ENCODE data around the gene PCED1B.
A peak's percentile ranks its signal among the peaks of the same experiment; 100 is the strongest.

Gene PCED1B

DNA sequence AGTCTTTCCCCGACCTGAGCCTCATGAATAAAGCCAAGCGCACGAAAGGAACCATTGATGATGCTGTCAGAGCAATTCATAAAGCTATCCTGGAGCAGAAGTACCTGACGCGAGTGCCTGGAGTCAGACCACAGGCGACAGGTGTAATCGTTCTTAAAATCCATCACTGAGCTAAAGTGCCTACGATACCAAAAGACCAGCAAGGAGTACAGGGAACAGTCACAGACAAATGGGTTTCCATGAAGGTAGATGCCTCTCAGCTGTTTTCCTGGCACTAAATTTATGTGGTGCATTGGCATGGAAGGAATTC lies 1.4 kb upstream of the PCED1B start:
- 93 to 94% methylated on average over 8 of the region's 8 CpGs for WGBS, 2 experiments
- no peak overlapping the region for H3K27ac ChIP-seq (ENCODE audit: insufficient read depth, low read depth, low read length, poor library complexity, severe bottlenecking)
- H3K4me1 ChIP-seq (ENCODE audit: control insufficient read depth, insufficient read depth, low read length), result no peaks in the 10 kb centered on the region
- H3K27me3 ChIP-seq (ENCODE audit: control insufficient read depth, insufficient read depth, low read length, poor library complexity, severe bottlenecking), result peaks cover 38% of the 10 kb centered on the region
- H3K4me3 ChIP-seq (ENCODE audit: insufficient read depth, low read depth, low read length), result no peak overlapping the region
- no peaks in the 10 kb centered on the region for H3K36me3 ChIP-seq (ENCODE audit: control insufficient read depth, insufficient read depth, low read length)
- H3K9me3 ChIP-seq (ENCODE audit: control insufficient read depth, low read length), result no peaks in the 10 kb centered on the region

DNA sequence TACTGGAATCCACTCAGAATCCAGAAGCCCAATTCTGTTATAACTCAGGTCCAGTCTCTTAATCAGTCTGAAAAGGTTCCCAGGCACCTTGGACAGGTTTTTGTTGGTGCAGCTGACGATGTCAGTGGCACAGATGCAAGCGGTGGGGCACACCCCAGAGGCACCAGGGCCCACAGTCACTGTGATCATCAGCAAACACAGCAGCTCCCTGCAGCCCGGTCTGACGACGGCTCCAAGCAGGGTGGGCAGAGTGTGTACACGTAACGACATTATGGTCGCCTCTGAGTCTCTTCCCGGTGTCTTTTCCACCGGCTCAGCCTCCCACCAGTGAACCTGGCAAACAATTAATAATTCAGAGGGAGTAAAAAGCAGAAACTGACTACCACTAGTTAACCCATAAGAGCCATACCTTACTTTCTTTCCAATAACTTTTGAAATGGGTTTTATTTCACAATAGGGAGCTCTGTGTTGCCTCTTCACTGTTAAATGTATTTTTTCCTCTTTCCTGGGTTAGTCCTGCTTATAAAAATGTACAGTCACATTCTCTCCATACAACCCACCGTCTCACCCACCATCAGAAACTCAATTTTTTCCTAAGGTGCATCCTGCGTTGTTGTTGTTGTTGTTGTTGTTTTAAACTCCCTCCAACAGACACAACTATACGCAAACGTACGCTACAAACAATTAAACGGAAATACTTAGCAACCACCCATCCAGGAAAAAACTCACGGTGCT lies 521 bp upstream of the PCED1B start:
- Histone ChIP-seq H3K4me1 (ENCODE audit: control insufficient read depth, insufficient read depth, low read length) (peaks cover 8% of the 10 kb centered on the region), H3K27ac (ENCODE audit: insufficient read depth, low read depth, low read length, poor library complexity, severe bottlenecking) (no peak overlapping the region), H3K36me3 (ENCODE audit: control insufficient read depth, insufficient read depth, low read length) (no peaks in the 10 kb centered on the region), H3K9me3 (ENCODE audit: control insufficient read depth, low read length) (no peaks in the 10 kb centered on the region), H3K27me3 (ENCODE audit: control insufficient read depth, insufficient read depth, low read length, poor library complexity, severe bottlenecking) (peaks cover 38% of the 10 kb centered on the region), H3K4me3 (ENCODE audit: insufficient read depth, low read depth, low read length) (peak overlapping the region; percentile 59)
- WGBS, 2 experiments, result 25 to 27% methylated on average over 16 to 17 of the region's 17 CpGs

DNA sequence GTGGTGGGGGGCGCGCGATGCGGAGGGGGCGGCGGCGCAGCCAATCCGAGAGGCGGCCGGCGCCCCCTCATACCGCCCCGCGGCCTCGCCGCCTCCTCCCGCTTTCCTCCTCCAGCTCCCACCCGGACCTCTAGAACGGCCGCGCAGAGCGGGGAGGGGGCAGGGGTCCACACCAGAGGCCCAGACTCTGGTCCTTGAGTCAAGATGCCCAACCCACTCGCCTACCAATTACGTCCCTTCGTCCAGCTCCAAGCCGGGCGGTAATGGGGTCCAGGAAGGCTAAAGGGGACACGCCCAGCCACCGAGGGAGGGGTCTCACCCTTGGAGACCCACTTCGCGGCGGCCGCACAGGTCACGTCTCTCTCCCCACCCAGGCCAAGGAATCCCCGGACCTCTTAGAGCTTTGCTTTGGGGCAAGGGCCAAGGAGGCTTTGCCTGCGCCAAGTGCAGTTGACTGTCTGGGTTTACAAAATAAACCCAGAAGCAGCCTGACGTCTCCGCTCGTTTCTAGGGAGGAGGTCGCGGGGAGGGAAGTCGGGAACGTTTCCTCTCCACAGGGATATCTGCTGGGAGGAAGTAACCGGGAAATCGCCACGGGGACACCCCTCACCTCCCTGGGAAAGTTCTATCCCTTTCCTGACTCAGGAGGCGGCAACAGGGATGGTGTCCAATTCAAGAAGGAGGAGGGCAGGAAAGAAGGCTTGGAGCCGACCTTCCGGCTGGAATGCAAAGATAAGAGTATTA lies 732 bp downstream of the PCED1B start:
- WGBS, 2 experiments, result 1% methylated on average over 49 of the region's 49 CpGs
- peak overlapping the region; percentile 59 for H3K4me3 ChIP-seq (ENCODE audit: insufficient read depth, low read depth, low read length)
- peaks cover 16% of the 10 kb centered on the region for H3K4me1 ChIP-seq (ENCODE audit: control insufficient read depth, insufficient read depth, low read length)
- H3K27me3 ChIP-seq (ENCODE audit: control insufficient read depth, insufficient read depth, low read length, poor library complexity, severe bottlenecking), result peaks cover 38% of the 10 kb centered on the region
- no peak overlapping the region for H3K27ac ChIP-seq (ENCODE audit: insufficient read depth, low read depth, low read length, poor library complexity, severe bottlenecking)
- H3K9me3 ChIP-seq (ENCODE audit: control insufficient read depth, low read length), result no peaks in the 10 kb centered on the region
- H3K36me3 ChIP-seq (ENCODE audit: control insufficient read depth, insufficient read depth, low read length), result no peaks in the 10 kb centered on the region

DNA sequence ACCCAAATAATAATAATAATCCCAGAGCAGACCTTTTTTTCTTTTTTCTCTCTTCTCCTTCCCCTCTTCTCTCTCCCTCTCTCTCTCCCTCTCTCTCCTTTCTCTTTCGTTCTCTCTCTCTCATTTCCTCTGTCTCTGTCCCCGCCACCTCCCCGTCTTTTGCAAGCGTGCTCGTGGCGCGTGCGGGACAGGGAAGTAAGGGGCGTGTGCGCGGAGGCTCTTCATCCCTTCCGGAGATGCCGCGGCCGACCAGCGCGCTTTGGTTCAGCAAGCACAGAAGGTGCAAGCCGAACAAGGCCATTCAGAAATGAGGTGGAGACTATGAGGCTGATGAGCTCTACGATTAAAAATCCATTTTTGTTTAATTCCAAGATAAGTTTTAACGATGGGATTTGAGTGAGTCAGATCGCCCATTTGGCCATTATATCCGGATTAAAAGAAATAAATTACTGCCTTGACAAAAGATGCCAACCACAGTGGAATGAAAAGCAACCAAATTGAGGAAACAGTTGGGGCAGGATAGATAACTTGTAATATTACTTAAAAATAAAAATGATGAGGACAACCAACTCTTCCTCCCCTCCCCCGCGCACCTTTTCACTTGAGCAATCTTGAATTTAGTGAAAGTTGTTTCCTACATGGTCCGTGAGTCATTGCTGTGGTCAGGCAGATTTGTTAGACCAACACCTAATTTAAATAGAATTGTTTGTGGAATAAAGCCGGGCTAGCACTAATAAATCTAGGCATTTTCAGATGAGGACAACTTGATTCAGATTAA lies 1.5 kb downstream of the PCED1B start:
- H3K4me3 ChIP-seq (ENCODE audit: insufficient read depth, low read depth, low read length), result peak overlapping the region; percentile 59
- WGBS, 2 experiments, result 21 to 24% methylated on average over 24 of the region's 26 CpGs
- peaks cover 38% of the 10 kb centered on the region for H3K27me3 ChIP-seq (ENCODE audit: control insufficient read depth, insufficient read depth, low read length, poor library complexity, severe bottlenecking)

DNA sequence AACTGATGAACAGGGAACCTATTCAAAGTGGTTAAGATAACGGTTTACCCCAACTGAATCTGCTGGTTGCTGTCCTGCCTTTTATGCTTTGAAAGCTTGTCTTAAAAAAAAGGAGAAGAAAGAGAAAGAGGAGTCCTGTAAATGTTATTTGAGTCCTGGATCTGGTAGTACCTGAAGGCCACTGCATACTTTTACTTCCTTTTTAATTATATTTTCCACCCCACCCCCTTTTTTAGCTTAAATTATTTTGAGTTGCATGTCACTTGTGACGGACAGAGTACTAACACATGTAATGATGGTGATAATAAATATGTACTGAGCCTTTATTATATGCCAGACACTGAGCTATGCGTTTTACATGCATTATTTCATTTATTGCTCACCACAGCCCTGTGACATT lies 2.9 kb downstream of the PCED1B start:
- Histone ChIP-seq H3K4me3 (ENCODE audit: insufficient read depth, low read depth, low read length) (no peak overlapping the region), H3K4me1 (ENCODE audit: control insufficient read depth, insufficient read depth, low read length) (peaks cover 22% of the 10 kb centered on the region), H3K9me3 (ENCODE audit: control insufficient read depth, low read length) (no peaks in the 10 kb centered on the region), H3K36me3 (ENCODE audit: control insufficient read depth, insufficient read depth, low read length) (no peaks in the 10 kb centered on the region), H3K27ac (ENCODE audit: insufficient read depth, low read depth, low read length, poor library complexity, severe bottlenecking) (no peak overlapping the region), H3K27me3 (ENCODE audit: control insufficient read depth, insufficient read depth, low read length, poor library complexity, severe bottlenecking) (peaks cover 38% of the 10 kb centered on the region)
- WGBS, 2 experiments, result 92 to 100% methylated on average over 1 to 3 of the region's 3 CpGs

More for the DNA sequence above, 1.5 kb downstream of the PCED1B start:
- no peak overlapping the region for H3K27ac ChIP-seq (ENCODE audit: insufficient read depth, low read depth, low read length, poor library complexity, severe bottlenecking)
- peaks cover 19% of the 10 kb centered on the region for H3K4me1 ChIP-seq (ENCODE audit: control insufficient read depth, insufficient read depth, low read length)
- no peaks in the 10 kb centered on the region for H3K9me3 ChIP-seq (ENCODE audit: control insufficient read depth, low read length)
- H3K36me3 ChIP-seq (ENCODE audit: control insufficient read depth, insufficient read depth, low read length), result no peaks in the 10 kb centered on the region

DNA sequence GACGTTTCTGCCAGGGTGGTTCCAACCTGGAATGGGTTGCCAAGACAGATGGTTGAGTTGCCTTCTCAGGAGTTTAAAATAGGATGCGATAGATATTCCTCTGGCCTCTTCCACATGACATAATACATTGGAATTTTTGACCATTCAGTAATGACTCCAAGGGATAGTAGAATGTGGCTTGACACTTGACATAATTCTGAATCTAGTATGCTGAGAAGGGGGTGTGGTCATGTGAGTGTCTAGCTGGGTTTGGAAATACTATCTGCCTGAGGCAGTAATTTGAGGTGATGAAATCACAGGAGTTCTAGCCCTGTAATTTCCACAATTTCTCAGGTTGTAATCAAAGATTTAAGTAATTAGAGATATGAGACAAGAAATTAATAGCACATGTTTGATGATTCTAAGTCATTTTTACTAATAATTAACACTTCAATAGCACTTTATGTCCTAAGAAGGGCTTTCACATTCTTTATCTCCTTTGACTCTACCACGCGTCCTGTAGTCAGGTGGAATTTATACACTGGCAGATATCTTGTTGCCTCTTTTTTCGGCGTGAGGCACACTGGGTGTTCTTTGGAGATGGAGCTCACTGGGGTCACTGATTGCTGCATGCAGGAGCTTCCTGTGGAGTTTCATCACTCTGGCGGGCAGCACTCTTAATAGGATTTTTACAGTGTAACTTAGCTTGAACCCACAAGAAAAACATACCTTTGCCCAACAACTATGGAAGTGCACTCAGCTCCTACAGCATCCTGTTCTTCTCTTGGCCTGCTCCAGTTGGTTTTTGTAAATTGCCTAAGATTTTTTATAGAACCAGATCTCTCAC lies 3.6 kb downstream of the PCED1B start:
- Histone ChIP-seq H3K9me3 (ENCODE audit: control insufficient read depth, low read length) (no peaks in the 10 kb centered on the region), H3K4me1 (ENCODE audit: control insufficient read depth, insufficient read depth, low read length) (peaks cover 22% of the 10 kb centered on the region), H3K27me3 (ENCODE audit: control insufficient read depth, insufficient read depth, low read length, poor library complexity, severe bottlenecking) (peaks cover 32% of the 10 kb centered on the region), H3K36me3 (ENCODE audit: control insufficient read depth, insufficient read depth, low read length) (no peaks in the 10 kb centered on the region), H3K27ac (ENCODE audit: insufficient read depth, low read depth, low read length, poor library complexity, severe bottlenecking) (no peak overlapping the region), H3K4me3 (ENCODE audit: insufficient read depth, low read depth, low read length) (no peak overlapping the region)
- 60 to 67% methylated on average over 7 of the region's 7 CpGs for WGBS, 2 experiments

DNA sequence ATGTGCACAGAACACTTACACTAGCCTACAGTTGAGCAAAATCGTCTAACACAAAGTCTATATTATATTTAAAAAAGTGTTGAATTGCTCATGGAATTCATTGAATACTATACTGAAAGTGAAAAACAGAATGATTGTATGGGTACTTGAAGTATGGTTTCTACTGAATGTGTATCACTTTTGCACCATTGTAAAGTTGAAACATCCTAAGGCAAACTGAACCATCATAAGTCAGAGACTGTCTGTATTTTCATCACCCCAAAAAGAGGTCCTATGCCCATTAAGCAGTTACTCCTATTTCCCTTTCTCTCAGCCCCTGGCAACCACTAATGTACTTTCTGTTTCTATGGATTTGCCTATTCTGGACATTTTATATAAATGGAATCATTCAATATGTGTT lies 4.8 kb downstream of the PCED1B start:
- Histone ChIP-seq H3K4me1 (ENCODE audit: control insufficient read depth, insufficient read depth, low read length) (peaks cover 22% of the 10 kb centered on the region), H3K27ac (ENCODE audit: insufficient read depth, low read depth, low read length, poor library complexity, severe bottlenecking) (no peak overlapping the region), H3K36me3 (ENCODE audit: control insufficient read depth, insufficient read depth, low read length) (no peaks in the 10 kb centered on the region), H3K4me3 (ENCODE audit: insufficient read depth, low read depth, low read length) (no peak overlapping the region), H3K9me3 (ENCODE audit: control insufficient read depth, low read length) (no peaks in the 10 kb centered on the region), H3K27me3 (ENCODE audit: control insufficient read depth, insufficient read depth, low read length, poor library complexity, severe bottlenecking) (peaks cover 21% of the 10 kb centered on the region)
- no CpG with 5 or more reads among the region's 1 CpG for WGBS, 2 experiments

DNA sequence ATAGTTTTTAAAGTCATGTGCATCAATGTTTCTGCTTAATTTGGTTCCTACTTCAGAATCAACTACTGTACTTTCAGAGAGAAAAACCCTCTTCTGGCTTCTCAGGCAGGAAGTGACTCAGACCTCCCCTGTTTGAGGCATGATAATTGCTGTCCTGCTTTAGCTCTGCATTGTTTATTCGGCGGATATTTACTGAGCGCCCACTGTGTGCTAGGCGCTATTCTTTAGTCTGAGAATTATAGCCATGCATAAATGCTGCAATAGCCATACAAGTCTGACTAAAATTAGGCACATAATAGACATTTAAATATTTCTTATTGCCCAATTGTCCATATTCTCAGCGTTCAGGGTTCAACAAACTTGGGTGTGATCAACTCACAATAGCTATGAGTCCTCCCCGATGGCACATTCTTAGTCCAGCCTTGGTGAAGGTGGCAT lies 6.4 kb downstream of the PCED1B start:
- no peak overlapping the region for H3K27ac ChIP-seq (ENCODE audit: insufficient read depth, low read depth, low read length, poor library complexity, severe bottlenecking)

DNA sequence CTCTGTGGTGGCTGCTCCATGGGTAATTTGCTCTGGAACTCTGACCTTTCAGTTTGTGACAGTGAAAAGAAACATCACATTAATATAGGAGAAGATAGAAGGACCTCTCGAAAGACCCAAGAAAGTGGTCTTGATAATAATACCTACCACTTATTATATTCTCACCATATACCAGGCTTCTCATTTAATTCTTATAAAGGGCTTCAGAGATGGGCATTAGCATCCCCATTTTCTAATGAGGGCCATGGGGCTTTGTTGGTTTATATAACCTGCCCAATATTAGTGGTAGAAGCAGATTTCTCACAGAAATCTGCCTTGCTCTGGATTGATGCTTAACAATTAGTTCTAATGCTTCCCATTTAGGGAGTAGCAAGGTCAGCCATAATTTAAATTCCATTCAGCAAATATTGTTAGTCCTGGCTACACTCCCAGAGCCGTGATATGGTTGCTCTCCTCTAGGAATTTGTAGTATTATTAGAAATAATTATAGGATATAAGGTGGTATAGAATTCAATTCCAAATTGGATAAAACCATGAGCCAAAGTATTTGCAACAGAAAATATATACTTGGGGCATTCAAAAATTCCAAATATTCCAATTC lies 7.8 kb downstream of the PCED1B start:
- Histone ChIP-seq H3K27ac (ENCODE audit: insufficient read depth, low read depth, low read length, poor library complexity, severe bottlenecking) (no peak overlapping the region), H3K4me1 (ENCODE audit: control insufficient read depth, insufficient read depth, low read length) (peaks cover 22% of the 10 kb centered on the region), H3K9me3 (ENCODE audit: control insufficient read depth, low read length) (no peaks in the 10 kb centered on the region), H3K36me3 (ENCODE audit: control insufficient read depth, insufficient read depth, low read length) (no peaks in the 10 kb centered on the region), H3K27me3 (ENCODE audit: control insufficient read depth, insufficient read depth, low read length, poor library complexity, severe bottlenecking) (no peaks in the 10 kb centered on the region), H3K4me3 (ENCODE audit: insufficient read depth, low read depth, low read length) (no peak overlapping the region)
- WGBS, 2 experiments, result 67% methylated on average over 2 of the region's 2 CpGs; no CpG with 5 or more reads in 1 of the 2 experiments

More for the DNA sequence above, 6.4 kb downstream of the PCED1B start:
- no peaks in the 10 kb centered on the region for H3K36me3 ChIP-seq (ENCODE audit: control insufficient read depth, insufficient read depth, low read length)
- H3K4me3 ChIP-seq (ENCODE audit: insufficient read depth, low read depth, low read length), result no peak overlapping the region
- H3K27me3 ChIP-seq (ENCODE audit: control insufficient read depth, insufficient read depth, low read length, poor library complexity, severe bottlenecking), result peaks cover 10% of the 10 kb centered on the region
- WGBS, 2 experiments, result 37 to 62% methylated on average over 6 of the region's 6 CpGs
- H3K4me1 ChIP-seq (ENCODE audit: control insufficient read depth, insufficient read depth, low read length), result peaks cover 22% of the 10 kb centered on the region
- no peaks in the 10 kb centered on the region for H3K9me3 ChIP-seq (ENCODE audit: control insufficient read depth, low read length)
